GM12878 (cell line): ENCODE measurements around the gene CACNA1S. TPM values are rescaled to one million over a fixed set of nuclear protein-coding genes. Genes with fewer than 3 reads are reported as not detected.

Source experiments
- ATAC-seq: fragments of 200-7000 bp; cut with Tn5 transposase; 3 replicates; pipeline ENCODE4 v1.9.1; 2020; ENCODE audit warnings: mild to moderate bottlenecking, moderate library complexity
- BruUV-seq: library from RNA; stranded (reverse); fragments of 400-500 nt; replicated peaks from 2 replicates; lab custom pipeline; 2021; lab: Mats Ljungman, UMichigan
- CTCF ChIA-PET: fragments of 300-600 bp; sonication (Branson Sonifier 250); formaldehyde crosslinking; extraction: SDS; loops from one replicate; lab custom pipeline; 2021; ENCODE audit warnings: inconsistent platforms; lab: Yijun Ruan, JAX
- POLR2A ChIA-PET: fragments of 350-600 bp; formaldehyde crosslinking; extraction: SDS; loops from one replicate; lab custom pipeline; 2021; ENCODE audit warnings: inconsistent platforms; lab: Charles Lee
- RAD21 ChIA-PET: fragments of 300-600 bp; sonication (Branson Sonifier 250); formaldehyde crosslinking; loops from one replicate; lab custom pipeline; 2023; ENCODE audit warnings: antibody characterized with exemption; ENCODE audit not compliant: unreplicated experiment; lab: Charles Lee
- SMC1A ChIA-PET: fragments of 300-600 bp; sonication (Branson Sonifier 250); formaldehyde crosslinking; loops from one replicate; lab custom pipeline; 2023; ENCODE audit not compliant: unreplicated experiment, uncharacterized antibody; lab: Charles Lee
- DNase-seq: peaks from one replicate; pipeline ENCODE4 v3.0.0-alpha.2; 2011; ENCODE audit warnings: low read depth, low spot score
- FAIRE-seq: peaks from 3 replicates; lab custom pipeline; 2011; peaks lifted over from hg19 to GRCh38; lab: Jason Lieb, UNC
- H2AFZ ChIP-seq: 2 replicates; pipeline ENCODE4 v1.6.0; 2011; ENCODE audit warnings: low read depth, low read length, control low read depth; ENCODE audit not compliant: control insufficient read depth
- H3K27ac ChIP-seq: 2 replicates; pipeline ENCODE4 v1.5.1; 2011; ENCODE audit warnings: control low read depth; ENCODE audit not compliant: control insufficient read depth, insufficient read depth
- H3K27me3 ChIP-seq, 2 experiments: replicated peaks in 1 of 2; 2 replicates each; pipeline versions ENCODE4 v1.6.0 to v1.6.1; 2011; ENCODE audit warnings: low read length in 1 of 2; ENCODE audit not compliant: control insufficient read depth in 2 of 2, insufficient read depth in 2 of 2
- H3K36me3 ChIP-seq, 2 experiments: 2 replicates each; pipeline ENCODE4 v1.5.1; 2011; ENCODE audit warnings: low read length in 1 of 2; ENCODE audit not compliant: control insufficient read depth in 2 of 2, insufficient read depth in 2 of 2
- H3K4me1 ChIP-seq: 2 replicates; pipeline ENCODE4 v1.6.1; 2011; ENCODE audit warnings: mild to moderate bottlenecking, low read length, moderate library complexity, mixed read lengths; ENCODE audit not compliant: control insufficient read depth, insufficient read depth
- H3K4me2 ChIP-seq: 2 replicates; pipeline ENCODE4 v1.6.0; 2011; ENCODE audit warnings: control low read depth; ENCODE audit not compliant: control insufficient read depth, insufficient read depth
- H3K4me3 ChIP-seq: fragments of 200-600 bp; sonication (generic); 2 replicates; pipeline ENCODE4 v1.5.1; 2016
- H3K79me2 ChIP-seq: 2 replicates; pipeline ENCODE4 v1.6.0; 2011; ENCODE audit warnings: low read length; ENCODE audit not compliant: control insufficient read depth, insufficient read depth
- H3K9ac ChIP-seq: 2 replicates; pipeline ENCODE4 v1.8.0; 2011; ENCODE audit warnings: low read length, control low read depth, mixed read lengths; ENCODE audit not compliant: control insufficient read depth, insufficient read depth
- H3K9me3 ChIP-seq: replicated peaks from 3 replicates; pipeline ENCODE4 v1.5.1; 2011; ENCODE audit warnings: mild to moderate bottlenecking, low read length; ENCODE audit not compliant: control insufficient read depth, insufficient read depth
- H4K20me1 ChIP-seq: 2 replicates; pipeline ENCODE4 v1.6.0; 2011; ENCODE audit not compliant: control insufficient read depth, insufficient read depth
- ASH2L ChIP-seq: fragments of 300-600, 200-600 bp; sonication (generic); IDR thresholded peaks from 2 replicates; pipeline ENCODE4 v1.6.1; 2017; ENCODE audit warnings: low read depth, mild to moderate bottlenecking, borderline replicate concordance
- ATF7 ChIP-seq: fragments of 450-650 bp; IDR thresholded peaks from 2 replicates; pipeline ENCODE4 v1.6.1; 2016; ENCODE audit warnings: low read depth, mild to moderate bottlenecking
- CEBPB ChIP-seq, 2 experiments: fragments of 150-350 bp in 1 of 2; IDR thresholded peaks; 2 replicates each; pipeline ENCODE4 v1.6.1; 2012 to 2014; ENCODE audit warnings: low read depth in 2 of 2, low read length in 2 of 2, borderline replicate concordance in 1 of 2, inconsistent platforms in 1 of 2
- E2F4 ChIP-seq: IDR thresholded peaks from 2 replicates; pipeline ENCODE4 v1.6.1; 2012; ENCODE audit warnings: low read depth, low read length, improper control_type of control experiment
- ETV6 ChIP-seq, 2 experiments: fragments of 450-650 bp in 1 of 2; IDR thresholded peaks in 1 of 2; conservative IDR thresholded peaks in 1 of 2; 2 replicates each; pipeline ENCODE4 v1.6.1; 2014; ENCODE audit warnings: antibody characterized with exemption in 1 of 2, borderline replicate concordance in 1 of 2, low read depth in 1 of 2, mild to moderate bottlenecking in 1 of 2, moderate library complexity in 1 of 2
- GABPA ChIP-seq: IDR thresholded peaks from 2 replicates; pipeline ENCODE4 v1.6.1; 2014; ENCODE audit warnings: antibody characterized with exemption, low read depth, mild to moderate bottlenecking, inconsistent platforms
- HDGF ChIP-seq: fragments of 450-650 bp; IDR thresholded peaks from 2 replicates; pipeline ENCODE4 v1.6.1; 2016; ENCODE audit warnings: antibody characterized with exemption
- KAT2A ChIP-seq: conservative IDR thresholded peaks from 2 replicates; pipeline ENCODE4 v1.6.1; 2011; ENCODE audit warnings: low read depth, low read length; ENCODE audit not compliant: control insufficient read depth
- NFYA ChIP-seq: IDR thresholded peaks from 2 replicates; pipeline ENCODE4 v1.6.1; 2011; ENCODE audit warnings: low read depth, mild to moderate bottlenecking, low read length, improper control_type of control experiment, borderline replicate concordance
- PKNOX1 ChIP-seq: fragments of 450-650 bp; IDR thresholded peaks from 2 replicates; pipeline ENCODE4 v1.6.1; 2016; ENCODE audit warnings: mild to moderate bottlenecking
- RCOR1 ChIP-seq: conservative IDR thresholded peaks from 2 replicates; pipeline ENCODE4 v1.6.1; 2012; ENCODE audit warnings: low read depth, low read length, improper control_type of control experiment
- SMAD1 ChIP-seq: fragments of 450-650 bp; IDR thresholded peaks from 2 replicates; pipeline ENCODE4 v1.6.1; 2018; ENCODE audit warnings: mild to moderate bottlenecking, low read depth; ENCODE audit not compliant: partially characterized antibody
- SMC3 ChIP-seq: IDR thresholded peaks from 2 replicates; pipeline ENCODE4 v1.6.1; 2011; ENCODE audit warnings: low read length, improper control_type of control experiment, borderline replicate concordance
- WGBS: methylation state at CpG from one replicate; pipeline ENCODE4 v1.1.6; 2016; ENCODE audit warnings: low lambda C conversion rate; ENCODE audit not compliant: insufficient replicate concordance, insufficient coverage; ENCODE audit errors: missing lambda C conversion rate; 5-methylcytosine and 5-hydroxymethylcytosine counted together
- in situ Hi-C: fragments of 300-500 bp; cut with MboI; formaldehyde crosslinking; loops from 9 replicates; pipeline ENCODE4 v1.14.3; 2018; ENCODE audit warnings: mixed read lengths
- intact Hi-C: fragments of 100-400 bp; cut with micrococcal nuclease; formaldehyde crosslinking; loops from one replicate; pipeline ENCODE4 v1.14.2; 2022; ENCODE audit not compliant: unreplicated experiment
- polyA plus RNA-seq, 11 experiments: library from polyadenylated mRNA; depleted of rRNA in 4 of 11; unstranded in 6 of 11; stranded (reverse) in 5 of 11; fragments of >200 nt; fragmentation: Nextera tagmentation in 4 of 11; fragmentation: Illumina TruSeq in 1 of 11; extraction: Ambion mirVana in 4 of 11; extraction: Trizol in 1 of 11; gene quantifications; 1 replicate in 1 of 11; 2 replicates in 10 of 11; pipeline versions ENCODE4 v1.2.1 to v1.2.3, GENCODE V29; 2011 to 2016; ENCODE audit warnings: inconsistent platforms in 2 of 11, missing spikeins in 2 of 11, low read depth in 1 of 11
- total RNA-seq, 4 experiments: library from RNA; depleted of rRNA in 3 of 4; stranded (reverse); fragments of >200 nt in 3 of 4; fragmentation: Illumina TruSeq in 1 of 4; extraction: Trizol in 1 of 4; gene quantifications; 2 replicates each; pipeline versions ENCODE4 v1.2.1 to v1.2.3, GENCODE V29; 2013 to 2021
- TF ChIP-seq, protein P1 (sequence below): IDR thresholded peaks from 2 replicates; pipeline ENCODE4 v1.6.1; 2011; ENCODE audit warnings: borderline replicate concordance, low read depth, mild to moderate bottlenecking, moderate library complexity, mixed read lengths, low read length; ENCODE audit not compliant: insufficient read depth; ENCODE audit errors: extremely low read length
- TF ChIP-seq, protein P2 (sequence below): fragments of 450-650 bp; IDR thresholded peaks from 2 replicates; pipeline ENCODE4 v1.6.1; 2018; ENCODE audit warnings: borderline replicate concordance, mild to moderate bottlenecking; ENCODE audit not compliant: partially characterized antibody

The CACNA1S gene
- total and polyA plus RNA-seq, 10 of the 15 experiments (the other 5 are each of a cell fraction or from before 2014, with no cell fraction given), result under 0.01 to 0.04 (median 0.02) TPM; not detected in 6

DNA sequence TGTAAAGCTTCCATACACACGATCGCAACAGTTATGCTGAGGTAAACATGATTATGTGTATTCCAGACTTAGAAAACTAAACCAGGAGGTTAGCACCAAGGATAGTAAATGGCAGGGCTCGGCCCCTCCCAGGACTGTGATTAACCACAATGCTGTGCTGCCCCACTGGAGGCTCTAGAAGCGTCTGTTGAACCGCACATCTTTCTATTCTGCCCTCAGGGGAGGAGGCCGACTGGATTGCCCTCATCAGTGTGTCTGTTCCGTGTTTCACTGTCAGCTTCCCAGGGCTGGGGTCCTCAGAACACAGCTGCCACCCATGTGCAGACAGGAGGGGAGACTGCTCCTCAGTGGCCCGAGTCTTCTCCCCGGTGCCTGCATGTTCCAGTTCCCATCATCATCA is 27.5 kb upstream of the CACNA1S start:
- WGBS, result 97% methylated on average over 9 of the region's 9 CpGs
- Histone ChIP-seq H3K9me3 (no peaks in the 10 kb centered on the region), H3K27me3 (no peaks in the 10 kb centered on the region)
- in situ Hi-C loops (no loop called here), intact Hi-C loops (no loop called here)
- TF ChIP-seq, protein P1, sequence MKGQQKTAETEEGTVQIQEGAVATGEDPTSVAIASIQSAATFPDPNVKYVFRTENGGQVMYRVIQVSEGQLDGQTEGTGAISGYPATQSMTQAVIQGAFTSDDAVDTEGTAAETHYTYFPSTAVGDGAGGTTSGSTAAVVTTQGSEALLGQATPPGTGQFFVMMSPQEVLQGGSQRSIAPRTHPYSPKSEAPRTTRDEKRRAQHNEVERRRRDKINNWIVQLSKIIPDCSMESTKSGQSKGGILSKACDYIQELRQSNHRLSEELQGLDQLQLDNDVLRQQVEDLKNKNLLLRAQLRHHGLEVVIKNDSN, result no peak
- TF ChIP-seq KAT2A (no peak), CEBPB (IDR thresholded peaks at IDR 0.05; ENCODE audit: borderline replicate concordance in 1 of 2, low read depth in 2 of 2, low read length in 2 of 2) (no peak), ATF7 (no peak), SMC3 (no peak), RCOR1 (no peak), ASH2L (no peak), NFYA (no peak), SMAD1 (no peak), GABPA (no peak), E2F4 (no peak), ETV6 (conservative IDR thresholded peaks at IDR 0.05 in 1 of 2, IDR thresholded peaks at IDR 0.05 in 1 of 2; ENCODE audit: borderline replicate concordance in 1 of 2, low read depth in 1 of 2) (no peak), HDGF (no peak), PKNOX1 (no peak)
- TF ChIP-seq, protein P2, sequence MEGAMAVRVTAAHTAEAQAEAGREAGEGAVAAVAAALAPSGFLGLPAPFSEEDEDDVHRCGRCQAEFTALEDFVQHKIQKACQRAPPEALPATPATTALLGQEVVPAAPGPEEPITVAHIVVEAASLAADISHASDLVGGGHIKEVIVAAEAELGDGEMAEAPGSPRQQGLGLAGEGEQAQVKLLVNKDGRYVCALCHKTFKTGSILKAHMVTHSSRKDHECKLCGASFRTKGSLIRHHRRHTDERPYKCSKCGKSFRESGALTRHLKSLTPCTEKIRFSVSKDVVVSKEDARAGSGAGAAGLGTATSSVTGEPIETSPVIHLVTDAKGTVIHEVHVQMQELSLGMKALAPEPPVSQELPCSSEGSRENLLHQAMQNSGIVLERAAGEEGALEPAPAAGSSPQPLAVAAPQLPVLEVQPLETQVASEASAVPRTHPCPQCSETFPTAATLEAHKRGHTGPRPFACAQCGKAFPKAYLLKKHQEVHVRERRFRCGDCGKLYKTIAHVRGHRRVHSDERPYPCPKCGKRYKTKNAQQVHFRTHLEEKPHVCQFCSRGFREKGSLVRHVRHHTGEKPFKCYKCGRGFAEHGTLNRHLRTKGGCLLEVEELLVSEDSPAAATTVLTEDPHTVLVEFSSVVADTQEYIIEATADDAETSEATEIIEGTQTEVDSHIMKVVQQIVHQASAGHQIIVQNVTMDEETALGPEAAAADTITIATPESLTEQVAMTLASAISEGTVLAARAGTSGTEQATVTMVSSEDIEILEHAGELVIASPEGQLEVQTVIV, result no peak
- TF ChIP-seq, all 136 proteins: peak for 0
- DNase-seq (no peak), FAIRE-seq (no peak), ATAC-seq (no peak)
- H4K20me1 ChIP-seq, result no peaks in the 10 kb centered on the region; the same call in 1 of the 2 replicates
- H2AFZ ChIP-seq, result no peak overlapping the region
- H3K27ac ChIP-seq, result no peak overlapping the region
- no TSS peak for BruUV-seq
- ChIA-PET CTCF (no interaction called here), SMC1A (no interaction called here), POLR2A (interaction anchor here (0.5 kb wide), 1 partner anchor 862 kb away, joined by 3 read pairs; no protein-coding TSS in a partner anchor), RAD21 (no interaction called here)
- H3K36me3 ChIP-seq, result peaks cover 4 to 6% of the 10 kb centered on the region in 2 experiments; a peak in 3 of 4 replicates
- H3K4me3 ChIP-seq, result no peak overlapping the region
- H3K4me1 ChIP-seq, result no peaks in the 10 kb centered on the region
- no peaks in the 10 kb centered on the region for H3K79me2 ChIP-seq
- H3K9ac ChIP-seq, result no peak overlapping the region
- H3K4me2 ChIP-seq, result no peak overlapping the region
